ENCODE measurements around the gene TTC13.

The TTC13 gene

GRCh38 chr1:230868736-230869385, 109.8 kb downstream of the TTC13 start:
- FAIRE-seq: no peak
- TF ChIP-seq CTCF (IDR thresholded peaks at IDR 0.05; ENCODE audit: insufficient read depth, missing control alignments): no peak
- no peak for DNase-seq (ENCODE audit: insufficient read length, low spot score)

GRCh38 chr1:230867903-230868735, 110.5 kb downstream of the TTC13 start, which contains the start of gene C1orf198:
Gene C1orf198 (minus strand): TSS chr1:230868521. CDS start chr1:230868512, 9 bp downstream.
- TF ChIP-seq CTCF (IDR thresholded peaks at IDR 0.05; ENCODE audit: insufficient read depth, missing control alignments): no peak
- FAIRE-seq: no peak
- DNase-seq (ENCODE audit: insufficient read length, low spot score): peak; percentile 80

GRCh38 chr1:230867101-230867902, 111.4 kb downstream of the TTC13 start:
- DNase-seq (ENCODE audit: insufficient read length, low spot score) (no peak), FAIRE-seq (no peak)
- no peak for TF ChIP-seq CTCF (IDR thresholded peaks at IDR 0.05; ENCODE audit: insufficient read depth, missing control alignments)

GRCh38 chr1:230866171-230867070, 112.2 kb downstream of the TTC13 start:
- no peak for FAIRE-seq

GRCh38 chr1:230865062-230865817, 113.4 kb downstream of the TTC13 start:
- DNase-seq (ENCODE audit: insufficient read length, low spot score): no peak
- TF ChIP-seq CTCF (IDR thresholded peaks at IDR 0.05; ENCODE audit: insufficient read depth, missing control alignments): no peak
- FAIRE-seq: no peak

More at GRCh38 chr1:230866171-230867070, 112.2 kb downstream of the TTC13 start:
- TF ChIP-seq CTCF (IDR thresholded peaks at IDR 0.05; ENCODE audit: insufficient read depth, missing control alignments): no peak
- DNase-seq (ENCODE audit: insufficient read length, low spot score): no peak

- FAIRE-seq: no peak
- TF ChIP-seq CTCF (IDR thresholded peaks at IDR 0.05; ENCODE audit: insufficient read depth, missing control alignments): no peak
- DNase-seq (ENCODE audit: insufficient read length, low spot score): no peak
These were observed 114.2 kb downstream of the TTC13 start for GRCh38 chr1:230864441-230864840.

Measured in D721Med (cell line).